Tibial artery (tissue), 4 donors: Measurements from ENCODE around the gene GDE1.

ENCODE experiments used
- DNase-seq, 2 donors: peaks; one replicate each; pipeline ENCODE4 v3.0.0-alpha.2; 2019
- H3K27ac ChIP-seq, 2 donors: fragments of 200-600 bp; sonication (generic) in 1 of 2; 1 replicate in 1 of 2; 2 replicates in 1 of 2; pipeline ENCODE4 v1.5.1; 2018 to 2019; ENCODE audit warnings: mild to moderate bottlenecking in 1 of 2
- H3K27me3 ChIP-seq, 2 donors: fragments of 200-600 bp; sonication (generic) in 1 of 2; one replicate each; pipeline versions ENCODE4 v1.5.1 to v1.6.0; 2016 to 2019
- H3K36me3 ChIP-seq, 3 donors: fragments of 200-600 bp; sonication (generic) in 2 of 3; one replicate each; pipeline ENCODE4 v1.5.1; 2016 to 2019; ENCODE audit warnings: mild to moderate bottlenecking in 2 of 3
- H3K4me1 ChIP-seq, 4 donors: fragments of 200-600 bp; sonication (generic) in 2 of 4; 1 replicate in 3 of 4; 2 replicates in 1 of 4; pipeline ENCODE4 v1.5.1; 2016 to 2019
- H3K4me3 ChIP-seq, 2 donors: fragments of 200-600 bp; sonication (generic) in 1 of 2; 1 replicate in 1 of 2; 2 replicates in 1 of 2; pipeline ENCODE4 v1.5.1; 2018 to 2019; ENCODE audit warnings: mild to moderate bottlenecking in 2 of 2
- H3K9me3 ChIP-seq, 3 donors: fragments of 200-600 bp; sonication (generic) in 1 of 3; one replicate each; pipeline ENCODE4 v1.5.1; 2016 to 2019
- CTCF ChIP-seq, 2 experiments: fragments of 200-600 bp in 1 of 2; fragments of 450-650 bp in 1 of 2; IDR thresholded peaks; one replicate each; pipeline ENCODE4 v1.5.1; 2017 to 2019; ENCODE audit warnings: antibody characterized with exemption in 2 of 2, mild to moderate bottlenecking in 1 of 2, moderate library complexity in 1 of 2
- intact Hi-C: fragments of 100-400 bp; cut with DNase I; formaldehyde crosslinking; loops from one replicate; pipeline ENCODE4 v1.15.0; 2023; ENCODE audit warnings: low total_unique reads

The GDE1 gene

GRCh38 chr16:19458722-19459379 is 63.0 kb downstream of the GDE1 start:
- H3K36me3 ChIP-seq: no peaks in the 10 kb centered on the region
- intact Hi-C loops: no loop called here
- TF ChIP-seq CTCF (IDR thresholded peaks at IDR 0.05): no peak
- H3K27me3 ChIP-seq: no peaks in the 10 kb centered on the region
- no peak overlapping the region for H3K27ac ChIP-seq
- no peaks in the 10 kb centered on the region for H3K4me1 ChIP-seq
- H3K9me3 ChIP-seq: no peaks in the 10 kb centered on the region
- H3K4me3 ChIP-seq: no peak overlapping the region
- DNase-seq: no peak
